GM19455 (cell line): Measurements from ENCODE around the gene AP4M1.

Source experiments
- ATAC-seq: cut with Tn5 transposase; IDR thresholded peaks from one replicate; pipeline ENCODE4 v1.9.1; 2021; ENCODE audit not compliant: unreplicated experiment

The AP4M1 gene

DNA sequence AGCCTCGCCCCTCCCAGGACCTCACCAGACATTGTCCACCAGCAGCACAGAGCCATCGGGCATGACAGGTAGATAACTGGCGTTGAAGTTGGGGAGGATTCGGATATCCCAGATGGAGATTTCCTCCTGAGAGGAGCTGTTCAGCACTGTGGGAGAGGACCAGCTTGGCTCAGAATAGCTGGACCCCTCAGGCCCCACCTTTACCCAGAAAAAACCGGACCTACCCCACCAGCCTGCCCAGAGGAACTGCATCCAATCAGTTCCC lies 55.6 kb downstream of the AP4M1 start:
- no peak for ATAC-seq

GRCh38 chr7:100157334-100158228 lies 56.1 kb downstream of the AP4M1 start:
- ATAC-seq, result no peak
